ENCODE results near the gene PRKAR2A.

DNA sequence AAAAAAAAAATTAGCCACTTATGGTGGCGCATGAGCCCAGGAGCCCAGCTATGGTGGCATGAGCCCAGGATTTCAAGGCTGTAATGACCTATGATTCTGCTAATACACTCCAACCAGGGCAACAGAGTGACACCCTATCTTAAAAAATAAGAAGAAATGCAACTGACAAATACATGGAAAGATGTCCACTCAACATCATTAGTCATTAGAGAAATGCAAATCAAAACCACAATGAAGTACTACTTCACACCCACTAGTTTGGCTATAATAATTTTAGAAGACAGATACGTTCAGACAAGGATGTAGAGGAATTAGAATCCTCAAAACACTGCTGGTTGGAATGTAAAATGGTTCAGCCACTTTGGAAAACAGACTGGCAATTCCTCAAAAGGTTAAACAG, 10.5 kb downstream of the PRKAR2A start:
- TF ChIP-seq EZH2phosphoT487 (IDR thresholded peaks at IDR 0.05; ENCODE audit: borderline replicate concordance, low read depth) (no peak), MXI1 (IDR thresholded peaks at IDR 0.05; ENCODE audit: low read depth, low read length) (no peak), CTCF (IDR thresholded peaks at IDR 0.05) (no peak), PBX3 (IDR thresholded peaks at IDR 0.05) (no peak), ZBTB33 (IDR thresholded peaks at IDR 0.05; ENCODE audit: borderline replicate concordance, low read depth) (no peak), CHD2 (IDR thresholded peaks at IDR 0.05; ENCODE audit: low read length, partially characterized antibody) (no peak), JUND (IDR thresholded peaks at IDR 0.05) (no peak), YY1 (IDR thresholded peaks at IDR 0.05; ENCODE audit: low read depth) (no peak), EP300 (IDR thresholded peaks at IDR 0.05; ENCODE audit: borderline replicate concordance in 1 of 2, low read depth in 1 of 2, low read length in 1 of 2) (no peak), SIN3A (IDR thresholded peaks at IDR 0.05; ENCODE audit: borderline replicate concordance, low read depth, low read length) (no peak), POLR2AphosphoS5 (IDR thresholded peaks at IDR 0.05; ENCODE audit: low read depth, low read length) (no peak)
- TF ChIP-seq, protein P1, sequence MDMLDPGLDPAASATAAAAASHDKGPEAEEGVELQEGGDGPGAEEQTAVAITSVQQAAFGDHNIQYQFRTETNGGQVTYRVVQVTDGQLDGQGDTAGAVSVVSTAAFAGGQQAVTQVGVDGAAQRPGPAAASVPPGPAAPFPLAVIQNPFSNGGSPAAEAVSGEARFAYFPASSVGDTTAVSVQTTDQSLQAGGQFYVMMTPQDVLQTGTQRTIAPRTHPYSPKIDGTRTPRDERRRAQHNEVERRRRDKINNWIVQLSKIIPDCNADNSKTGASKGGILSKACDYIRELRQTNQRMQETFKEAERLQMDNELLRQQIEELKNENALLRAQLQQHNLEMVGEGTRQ (IDR thresholded peaks at IDR 0.05; ENCODE audit: borderline replicate concordance, low read depth, low read length): no peak
